IPS DF 4.7 (cell line): ENCODE results near the gene SPECC1.
A peak's percentile ranks its signal among the peaks of the same experiment; 100 is the strongest.
"Not testable (repeated sequence)": the region's sequence is repeated elsewhere in the genome, so short reads cannot be mapped to it uniquely, and the experiment has no call there.

Experiments used
- DNase-seq: peaks from one replicate; pipeline ENCODE4 v3.0.0-alpha.2; 2013; ENCODE audit warnings: low spot score; ENCODE audit errors: extremely low read depth

SPECC1 gene

DNA sequence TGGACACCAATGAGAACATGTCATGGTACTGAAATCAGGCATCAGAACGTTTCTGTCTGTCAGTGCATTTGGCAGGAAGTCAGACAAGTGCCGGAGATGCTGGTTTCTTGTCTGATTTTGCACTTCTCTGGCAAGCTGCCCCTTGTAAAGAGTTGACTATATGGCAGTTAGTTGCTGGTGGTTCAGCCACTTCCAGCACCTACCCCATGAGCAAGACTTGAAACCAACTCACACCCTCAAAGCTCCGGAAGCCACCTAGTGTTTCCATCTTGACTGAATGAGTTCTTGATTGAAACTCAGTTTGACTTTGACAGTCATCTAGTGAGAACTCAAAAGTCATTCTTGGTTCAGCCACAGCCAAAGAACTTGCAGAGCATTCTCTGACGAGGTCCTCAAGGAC, 225.1 kb downstream of the SPECC1 start:
- DNase-seq: no peak

DNA sequence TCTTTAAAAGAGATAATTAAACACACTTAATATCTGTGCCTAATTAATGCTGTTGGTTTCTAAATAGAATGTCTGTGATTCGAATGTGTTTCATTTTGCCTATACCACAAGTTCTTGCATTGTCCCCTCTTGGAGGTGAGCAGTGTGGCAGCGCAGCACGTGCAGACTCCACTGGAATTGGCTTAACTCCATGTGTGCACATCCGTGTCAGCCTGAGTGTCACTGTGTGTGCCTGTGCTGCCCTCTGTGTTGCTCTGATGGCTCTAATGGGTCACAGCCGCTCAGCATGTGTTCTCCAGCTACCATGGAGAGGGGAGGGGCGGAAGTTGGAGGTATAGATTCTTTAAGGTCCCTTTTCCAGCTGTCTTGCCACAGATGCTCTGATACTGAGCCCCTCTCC, 226.6 kb downstream of the SPECC1 start:
- no peak for DNase-seq

- no peak for DNase-seq
These were observed 227.5 kb downstream of the SPECC1 start for GRCh38 chr17:20236578-20237227.

- DNase-seq: not testable (repeated sequence)
These were observed 230.6 kb downstream of the SPECC1 start for GRCh38 chr17:20239776-20240175.

- DNase-seq: no peak
These were observed 232.7 kb downstream of the SPECC1 start for GRCh38 chr17:20241855-20242254.

GRCh38 chr17:20242271-20242670, 233.1 kb downstream of the SPECC1 start:
- no peak for DNase-seq

- no peak for DNase-seq
These were observed 234.4 kb downstream of the SPECC1 start for GRCh38 chr17:20243524-20243923.

GRCh38 chr17:20244671-20245070, 235.5 kb downstream of the SPECC1 start:
- DNase-seq: no peak

GRCh38 chr17:20246692-20247091, 237.5 kb downstream of the SPECC1 start:
- no peak for DNase-seq

DNA sequence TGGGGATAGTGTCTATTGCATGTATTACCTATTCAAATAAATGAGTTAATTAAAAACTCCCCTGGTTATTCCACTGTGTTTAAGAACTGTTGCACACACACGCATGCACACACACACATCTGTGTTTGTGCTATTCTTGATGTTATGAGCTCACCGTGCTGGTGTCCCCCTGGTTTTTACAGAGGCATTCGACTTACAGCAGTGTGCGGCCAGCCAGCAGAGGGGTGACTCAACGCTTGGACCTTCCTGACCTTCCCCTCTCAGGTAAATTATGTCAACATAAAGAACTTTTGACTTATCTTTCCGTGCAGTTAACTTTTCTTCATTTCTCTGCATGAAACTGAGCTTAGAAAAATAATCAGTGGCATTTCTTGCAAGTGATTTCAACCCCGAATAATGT, 244.2 kb downstream of the SPECC1 start:
- no peak for DNase-seq

DNA sequence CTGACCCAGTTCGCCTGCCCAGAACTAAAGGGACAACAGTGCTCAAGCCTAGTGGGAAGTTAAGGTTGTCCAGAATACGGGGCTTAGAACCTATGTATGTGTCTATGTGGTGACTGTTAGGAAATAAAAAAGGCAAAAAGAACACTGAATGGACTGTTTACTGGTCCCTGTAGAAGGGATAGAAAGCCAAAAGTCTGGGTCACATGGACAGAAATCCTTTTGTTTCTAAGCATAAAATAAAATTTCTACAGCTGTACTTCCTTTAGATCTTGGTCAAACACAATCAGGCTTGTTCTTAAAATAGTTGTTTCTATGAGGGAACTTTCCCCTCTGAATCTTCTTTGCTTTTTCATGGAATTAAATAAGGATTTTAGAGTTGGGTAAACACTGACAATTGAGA, 245.4 kb downstream of the SPECC1 start:
- DNase-seq: no peak

DNA sequence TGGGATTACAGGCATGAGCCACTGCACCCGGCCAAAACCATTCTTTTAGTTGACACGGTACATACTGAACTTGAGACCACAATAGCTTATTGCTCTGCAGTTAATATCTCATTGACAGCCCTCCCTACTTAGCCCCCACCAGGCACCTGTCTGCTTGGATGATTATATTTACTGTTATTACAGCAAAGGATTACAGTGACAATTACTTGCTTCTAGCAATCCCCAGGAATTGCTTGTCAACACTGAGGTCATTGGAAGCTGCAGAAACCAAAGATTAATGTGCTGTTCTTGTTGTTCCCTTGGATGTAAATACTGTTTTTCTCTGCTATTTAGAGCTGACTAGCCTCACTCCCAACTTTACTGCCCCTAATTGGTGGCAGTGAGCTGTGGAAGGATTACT, 247.0 kb downstream of the SPECC1 start:
- DNase-seq: no peak

- DNase-seq: no peak
These were observed 247.8 kb downstream of the SPECC1 start for GRCh38 chr17:20257008-20257407.

GRCh38 chr17:20257798-20258197, 248.6 kb downstream of the SPECC1 start:
- no peak for DNase-seq

DNA sequence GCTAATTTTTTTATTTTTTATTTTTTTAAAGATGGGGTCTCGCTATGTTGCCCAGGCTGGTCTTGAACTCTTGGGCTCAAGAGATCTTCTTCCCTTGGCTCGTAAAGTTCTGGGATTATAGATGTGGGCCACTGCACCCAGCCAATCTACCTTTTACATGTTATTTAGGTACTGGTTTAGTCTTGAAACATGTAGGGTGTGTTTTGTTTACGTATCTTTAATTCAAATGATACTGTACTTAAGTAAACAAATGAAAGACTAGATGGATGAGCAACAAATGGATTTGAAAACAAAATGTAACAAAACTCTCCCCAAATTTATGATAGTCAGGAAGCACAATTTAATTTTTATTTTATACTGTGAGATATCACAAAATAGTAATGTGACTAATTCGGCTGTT, 250.5 kb downstream of the SPECC1 start:
- no peak for DNase-seq

GRCh38 chr17:20260268-20260667, 251.1 kb downstream of the SPECC1 start:
- no peak for DNase-seq

DNA sequence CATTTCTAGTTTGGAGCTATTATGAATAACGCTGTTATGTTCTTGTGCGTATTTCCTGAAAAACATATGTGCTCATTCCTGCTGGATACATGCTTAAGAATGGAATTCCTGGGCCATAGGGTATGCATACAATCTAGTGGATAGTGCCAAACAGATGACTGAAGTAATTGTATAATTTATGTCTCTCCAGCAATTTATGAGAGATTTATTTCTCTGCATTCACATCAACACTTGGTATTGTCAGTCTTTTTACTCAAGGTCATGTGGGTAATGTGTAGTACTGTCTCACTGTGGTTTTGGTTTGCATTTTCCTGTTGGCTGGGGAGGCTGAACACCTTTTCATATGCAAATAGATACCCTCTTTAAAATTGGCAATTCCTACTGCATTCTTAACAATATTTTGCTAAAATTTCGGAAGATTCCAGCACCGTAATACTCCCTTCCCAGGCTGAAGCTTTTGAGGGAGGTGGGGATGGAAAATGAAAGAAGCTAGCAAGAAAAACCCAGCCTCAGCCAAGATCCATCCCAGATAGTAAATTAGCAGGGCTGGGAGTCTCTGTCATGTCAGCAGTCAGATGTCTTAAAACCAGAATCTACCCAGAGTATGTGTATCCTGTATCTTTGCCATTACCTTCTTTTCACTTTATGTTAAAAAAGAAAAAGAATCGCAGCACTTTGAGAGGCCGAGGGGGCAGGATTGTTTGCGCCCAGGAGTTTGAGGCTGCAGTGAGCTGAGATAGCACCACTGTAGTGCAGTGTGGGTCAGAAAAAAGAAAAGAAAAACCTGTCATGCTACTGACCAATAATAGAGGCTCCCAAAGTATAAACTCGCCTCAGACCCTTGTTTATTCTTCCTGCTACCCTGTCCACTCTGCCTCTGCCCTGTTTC, 253.3 kb downstream of the SPECC1 start:
- no peak for DNase-seq

GRCh38 chr17:20263115-20263433, 253.9 kb downstream of the SPECC1 start:
- DNase-seq: not testable (repeated sequence)

- peak; percentile 5 for DNase-seq
These were observed 254.4 kb downstream of the SPECC1 start for GRCh38 chr17:20263595-20263994.

DNA sequence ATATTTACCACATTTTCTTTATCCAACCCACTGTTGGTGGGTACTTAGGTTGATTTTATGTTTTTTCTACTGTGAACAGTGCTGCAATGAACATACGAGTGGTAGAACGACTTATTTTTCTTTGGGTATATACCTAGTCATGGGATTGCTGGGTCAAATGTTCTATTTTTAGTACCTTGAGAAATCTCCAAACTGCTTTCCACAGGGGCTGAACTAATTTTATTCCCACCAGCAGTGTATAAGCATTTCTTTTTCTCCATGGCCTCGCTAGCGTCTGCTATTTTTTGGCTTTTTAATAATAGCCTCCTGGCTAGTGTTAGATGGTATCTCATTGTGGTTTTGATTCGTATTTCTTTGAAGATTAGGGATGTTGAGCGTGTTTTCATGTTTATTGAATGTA, 255.8 kb downstream of the SPECC1 start:
- DNase-seq: no peak

- DNase-seq: no peak
These were observed 257.8 kb downstream of the SPECC1 start for GRCh38 chr17:20266806-20267458.

- DNase-seq: no peak
These were observed 258.3 kb downstream of the SPECC1 start for GRCh38 chr17:20267459-20267842.

GRCh38 chr17:20270369-20270768, 261.2 kb downstream of the SPECC1 start:
- no peak for DNase-seq
